ENCODE results near the gene TNFRSF9. TPM values are rescaled to one million over a fixed set of nuclear protein-coding genes. Genes with fewer than 3 reads are reported as not detected.

TNFRSF9 gene
- total and polyA plus RNA-seq, 4 donors = 0.36 to 0.42 TPM; not detected in 2

DNA sequence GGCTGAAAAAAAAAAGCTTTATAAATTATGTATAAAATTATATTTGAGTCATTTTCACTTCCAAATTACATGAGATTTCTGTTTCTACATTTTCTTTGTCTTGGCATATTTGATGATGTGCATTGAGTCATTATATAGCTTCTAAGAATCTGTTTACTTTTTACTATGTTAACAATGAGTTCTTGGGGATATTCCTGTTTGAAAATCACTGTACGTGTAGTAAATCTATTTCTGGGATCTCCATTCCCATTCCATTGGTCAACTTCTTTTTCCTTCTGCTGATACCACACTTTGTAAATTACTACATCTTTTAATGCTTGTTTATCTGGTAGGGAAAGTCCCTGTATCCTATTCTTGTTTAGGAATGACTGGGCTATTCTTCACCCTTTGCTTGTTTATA, 43.6 kb downstream of the TNFRSF9 start:
- Histone ChIP-seq H3K36me3 (ENCODE audit: control insufficient read depth in 1 of 2, insufficient read depth in 2 of 2, low read length in 1 of 2) (no peaks in the 10 kb centered on the region), H3K9me3 (ENCODE audit: control insufficient read depth, low read length) (no peaks in the 10 kb centered on the region), H3K27me3 (ENCODE audit: control insufficient read depth in 1 of 2, insufficient read depth in 2 of 2, low read length in 1 of 2) (no peaks in the 10 kb centered on the region), H3K4me3 (ENCODE audit: low read length in 2 of 2) (no peak overlapping the region), H3K4me1 (ENCODE audit: control insufficient read depth in 1 of 2, insufficient read depth in 2 of 2, low read length in 2 of 2) (peaks cover 0 to 3% of the 10 kb centered on the region in 2 donors), H3K27ac (ENCODE audit: low read depth in 1 of 2, low read length in 2 of 2) (no peak overlapping the region)
- ATAC-seq (ENCODE audit: low FRiP score) (no peak), DNase-seq (no peak)
- intact Hi-C loops (cut with DNase I) = no loop called here
- WGBS, 2 donors = 48 to 51% methylated on average over 1 of the region's 1 CpG

DNA sequence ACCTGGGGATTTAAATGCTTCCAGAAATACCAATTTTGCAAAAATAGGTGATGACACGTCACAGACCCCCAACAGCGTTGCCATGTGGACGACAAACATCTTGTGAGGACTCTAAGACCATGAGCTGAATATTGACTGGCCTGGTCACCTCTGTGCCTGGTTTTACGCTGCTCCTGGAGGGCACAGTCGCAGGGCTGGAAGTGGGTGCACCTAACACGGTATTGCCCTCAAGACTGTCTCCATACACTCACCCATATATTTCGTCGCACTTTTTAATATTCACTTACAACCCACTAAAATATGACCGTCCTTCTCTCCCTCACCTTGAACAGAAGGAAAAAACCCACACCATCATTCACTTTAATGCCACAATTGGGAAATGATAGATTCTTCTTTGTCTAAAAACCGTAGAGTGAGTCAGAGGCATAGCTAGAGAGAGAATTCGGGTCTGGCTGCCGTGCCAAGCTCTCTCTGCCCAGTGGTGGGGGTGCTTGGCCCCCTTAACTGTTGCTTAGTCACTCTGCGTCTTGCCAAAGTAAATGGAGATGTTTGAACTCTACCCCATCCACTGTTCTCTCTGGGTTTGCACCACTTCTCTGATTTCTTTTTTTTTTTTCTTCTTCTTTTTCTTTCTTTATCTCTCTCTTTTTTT, 47.0 kb downstream of the TNFRSF9 start:
- H3K9me3 ChIP-seq (ENCODE audit: control insufficient read depth, low read length) = no peaks in the 10 kb centered on the region
- 52 to 54% methylated on average over 13 of the region's 13 CpGs for WGBS, 2 donors
- H3K4me1 ChIP-seq (ENCODE audit: control insufficient read depth in 1 of 2, insufficient read depth in 2 of 2, low read length in 2 of 2) = peaks cover 0 to 3% of the 10 kb centered on the region in 2 donors
- H3K27me3 ChIP-seq (ENCODE audit: control insufficient read depth in 1 of 2, insufficient read depth in 2 of 2, low read length in 1 of 2) = no peaks in the 10 kb centered on the region
- H3K36me3 ChIP-seq (ENCODE audit: control insufficient read depth in 1 of 2, insufficient read depth in 2 of 2, low read length in 1 of 2) = no peaks in the 10 kb centered on the region
- peak; percentile 83 to 85 for DNase-seq
- intact Hi-C loops (cut with DNase I) = no loop called here
- H3K4me3 ChIP-seq (ENCODE audit: low read length in 2 of 2) = no peak overlapping the region
- H3K27ac ChIP-seq (ENCODE audit: low read depth in 1 of 2, low read length in 2 of 2) = peak overlapping the region in 1 of 2 donors; percentile 7
- peak; percentile 85 for ATAC-seq (ENCODE audit: low FRiP score)

GRCh38 chr1:7891804-7892203, 48.8 kb downstream of the TNFRSF9 start:
- no peaks in the 10 kb centered on the region for H3K9me3 ChIP-seq (ENCODE audit: control insufficient read depth, low read length)
- 86 to 87% methylated on average over 9 of the region's 9 CpGs for WGBS, 2 donors
- intact Hi-C loops (cut with DNase I) = no loop called here
- no peak overlapping the region for H3K27ac ChIP-seq (ENCODE audit: low read depth in 1 of 2, low read length in 2 of 2)
- H3K36me3 ChIP-seq (ENCODE audit: control insufficient read depth in 1 of 2, insufficient read depth in 2 of 2, low read length in 1 of 2) = no peaks in the 10 kb centered on the region
- H3K27me3 ChIP-seq (ENCODE audit: control insufficient read depth in 1 of 2, insufficient read depth in 2 of 2, low read length in 1 of 2) = no peaks in the 10 kb centered on the region
- peaks cover 0 to 3% of the 10 kb centered on the region in 2 donors for H3K4me1 ChIP-seq (ENCODE audit: control insufficient read depth in 1 of 2, insufficient read depth in 2 of 2, low read length in 2 of 2)
- no peak overlapping the region for H3K4me3 ChIP-seq (ENCODE audit: low read length in 2 of 2)
- no peak for ATAC-seq (ENCODE audit: low FRiP score)
- DNase-seq = no peak

- no peak for DNase-seq
- Histone ChIP-seq H3K4me1 (ENCODE audit: control insufficient read depth in 1 of 2, insufficient read depth in 2 of 2, low read length in 2 of 2) (peaks cover 0 to 3% of the 10 kb centered on the region in 2 donors), H3K4me3 (ENCODE audit: low read length in 2 of 2) (no peak overlapping the region), H3K9me3 (ENCODE audit: control insufficient read depth, low read length) (no peaks in the 10 kb centered on the region), H3K36me3 (ENCODE audit: control insufficient read depth in 1 of 2, insufficient read depth in 2 of 2, low read length in 1 of 2) (no peaks in the 10 kb centered on the region), H3K27me3 (ENCODE audit: control insufficient read depth in 1 of 2, insufficient read depth in 2 of 2, low read length in 1 of 2) (no peaks in the 10 kb centered on the region), H3K27ac (ENCODE audit: low read depth in 1 of 2, low read length in 2 of 2) (no peak overlapping the region)
- ATAC-seq (ENCODE audit: low FRiP score) = no peak
- WGBS, 2 donors = 97 to 99% methylated on average over 2 of the region's 2 CpGs
- intact Hi-C loops (cut with DNase I) = no loop called here
Observed at GRCh38 chr1:7890853-7891252, 49.8 kb downstream of the TNFRSF9 start.

DNA sequence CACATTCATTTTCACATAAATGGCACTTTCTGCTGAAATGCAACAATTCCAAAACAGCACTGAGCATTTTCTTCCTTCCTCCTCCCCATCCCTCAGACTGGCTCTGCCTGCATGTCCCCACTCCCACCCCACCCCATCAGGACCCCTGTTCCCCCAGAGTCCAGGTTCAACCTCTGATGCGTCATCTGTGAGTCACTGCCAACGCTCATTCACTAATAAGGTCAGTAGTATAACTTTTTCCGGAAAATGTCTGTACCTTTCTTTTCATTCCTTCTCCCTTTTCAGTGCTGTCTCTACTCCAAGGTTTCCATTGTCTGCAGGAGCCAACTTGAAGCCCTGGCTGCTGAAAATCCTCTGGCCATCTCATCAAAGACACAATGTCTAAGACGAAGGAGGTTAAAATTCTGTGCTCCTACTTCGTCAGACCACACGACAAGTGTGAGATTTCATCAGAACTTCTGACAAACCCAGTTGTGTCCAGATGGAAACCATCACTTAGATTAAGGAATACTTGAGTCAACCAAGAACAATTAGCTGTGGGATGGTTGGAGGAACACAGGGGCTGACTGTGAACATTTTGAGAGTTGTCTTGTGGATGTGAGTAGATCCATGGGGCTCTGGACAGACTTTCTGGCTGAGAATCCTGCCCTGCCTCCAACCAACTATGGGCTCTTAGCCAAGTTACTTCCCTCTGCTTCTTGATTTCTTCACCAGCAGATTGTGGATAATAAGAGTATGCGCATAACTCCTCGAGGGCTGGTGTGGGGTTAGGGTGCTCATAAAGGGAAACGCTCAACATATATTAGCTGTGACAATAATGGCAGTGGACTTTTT, 52.2 kb downstream of the TNFRSF9 start:
- H3K27me3 ChIP-seq (ENCODE audit: control insufficient read depth in 1 of 2, insufficient read depth in 2 of 2, low read length in 1 of 2) = no peaks in the 10 kb centered on the region
- WGBS, 2 donors = 84 to 85% methylated on average over 9 of the region's 9 CpGs
- no peak overlapping the region for H3K27ac ChIP-seq (ENCODE audit: low read depth in 1 of 2, low read length in 2 of 2)
- no peaks in the 10 kb centered on the region for H3K36me3 ChIP-seq (ENCODE audit: control insufficient read depth in 1 of 2, insufficient read depth in 2 of 2, low read length in 1 of 2)
- no peak overlapping the region for H3K4me3 ChIP-seq (ENCODE audit: low read length in 2 of 2)
- intact Hi-C loops (cut with DNase I) = no loop called here
- no peaks in the 10 kb centered on the region for H3K9me3 ChIP-seq (ENCODE audit: control insufficient read depth, low read length)
- H3K4me1 ChIP-seq (ENCODE audit: control insufficient read depth in 1 of 2, insufficient read depth in 2 of 2, low read length in 2 of 2) = peaks cover 0 to under 1% of the 10 kb centered on the region in 2 donors
- no peak for ATAC-seq (ENCODE audit: low FRiP score)
- DNase-seq = no peak

- ATAC-seq (ENCODE audit: low FRiP score) = no peak
- H3K36me3 ChIP-seq (ENCODE audit: control insufficient read depth in 1 of 2, insufficient read depth in 2 of 2, low read length in 1 of 2) = no peaks in the 10 kb centered on the region
- intact Hi-C loops (cut with DNase I) = no loop called here
- H3K27ac ChIP-seq (ENCODE audit: low read depth in 1 of 2, low read length in 2 of 2) = no peak overlapping the region
- DNase-seq = no peak
- no peak overlapping the region for H3K4me3 ChIP-seq (ENCODE audit: low read length in 2 of 2)
- no peaks in the 10 kb centered on the region for H3K4me1 ChIP-seq (ENCODE audit: control insufficient read depth in 1 of 2, insufficient read depth in 2 of 2, low read length in 2 of 2)
- H3K27me3 ChIP-seq (ENCODE audit: control insufficient read depth in 1 of 2, insufficient read depth in 2 of 2, low read length in 1 of 2) = no peaks in the 10 kb centered on the region
- WGBS, 2 donors = 5 to 14% methylated on average over 7 of the region's 7 CpGs
- H3K9me3 ChIP-seq (ENCODE audit: control insufficient read depth, low read length) = no peaks in the 10 kb centered on the region
Observed at GRCh38 chr1:7886405-7886745, 54.3 kb downstream of the TNFRSF9 start.

DNA sequence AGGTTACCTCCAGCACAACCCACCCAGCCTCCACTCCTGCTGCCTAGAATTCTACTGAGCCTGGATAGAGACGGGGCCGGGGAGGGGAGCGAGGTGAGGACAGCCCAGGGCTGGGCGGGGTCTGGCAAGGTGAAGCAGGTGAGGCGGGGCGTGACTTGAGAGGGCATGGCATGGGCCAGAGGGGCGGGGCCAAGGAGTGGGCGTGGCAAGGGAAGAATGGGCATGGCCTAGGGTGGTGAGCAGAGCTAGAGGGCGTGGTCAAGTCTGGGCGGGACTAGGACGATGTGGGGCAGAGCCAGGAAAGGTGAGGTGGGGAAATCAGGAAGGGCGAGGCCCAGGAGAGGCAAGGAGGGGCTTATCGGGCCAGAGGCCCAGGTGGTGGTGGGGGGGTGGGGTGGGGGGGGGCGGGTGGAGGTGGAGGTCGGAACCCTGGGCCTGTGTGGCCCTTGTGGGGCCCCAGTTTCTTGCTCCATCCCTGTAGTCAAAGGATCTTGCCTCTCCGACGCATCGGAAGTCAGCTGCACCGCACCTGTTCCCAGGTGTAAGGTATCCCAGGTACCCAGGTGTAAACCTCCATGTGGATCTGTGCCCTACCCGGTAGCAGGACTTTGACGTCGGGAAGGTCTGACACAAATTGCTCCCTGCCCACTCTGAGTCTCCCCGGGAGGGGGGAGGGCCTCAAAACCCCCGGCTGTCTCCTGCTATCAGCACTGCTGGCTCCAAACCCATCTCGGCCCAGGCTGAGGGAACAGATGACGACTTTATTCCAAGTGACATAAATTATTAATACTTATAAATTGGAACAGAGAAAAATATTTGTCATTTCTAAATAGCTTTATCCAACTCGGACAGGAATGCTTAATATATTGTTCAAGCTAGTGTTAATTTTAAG, 54.9 kb downstream of the TNFRSF9 start:
- Histone ChIP-seq H3K4me3 (ENCODE audit: low read length in 2 of 2) (no peak overlapping the region), H3K27me3 (ENCODE audit: control insufficient read depth in 1 of 2, insufficient read depth in 2 of 2, low read length in 1 of 2) (no peaks in the 10 kb centered on the region), H3K4me1 (ENCODE audit: control insufficient read depth in 1 of 2, insufficient read depth in 2 of 2, low read length in 2 of 2) (no peaks in the 10 kb centered on the region), H3K9me3 (ENCODE audit: control insufficient read depth, low read length) (no peaks in the 10 kb centered on the region), H3K36me3 (ENCODE audit: control insufficient read depth in 1 of 2, insufficient read depth in 2 of 2, low read length in 1 of 2) (no peaks in the 10 kb centered on the region), H3K27ac (ENCODE audit: low read depth in 1 of 2, low read length in 2 of 2) (no peak overlapping the region)
- ATAC-seq (ENCODE audit: low FRiP score) = peak; percentile 36
- peak in 1 of 2 donors; percentile 55 for DNase-seq
- WGBS, 2 donors = 18 to 23% methylated on average over 23 to 27 of the region's 27 CpGs
- intact Hi-C loops (cut with DNase I) = no loop called here

DNA sequence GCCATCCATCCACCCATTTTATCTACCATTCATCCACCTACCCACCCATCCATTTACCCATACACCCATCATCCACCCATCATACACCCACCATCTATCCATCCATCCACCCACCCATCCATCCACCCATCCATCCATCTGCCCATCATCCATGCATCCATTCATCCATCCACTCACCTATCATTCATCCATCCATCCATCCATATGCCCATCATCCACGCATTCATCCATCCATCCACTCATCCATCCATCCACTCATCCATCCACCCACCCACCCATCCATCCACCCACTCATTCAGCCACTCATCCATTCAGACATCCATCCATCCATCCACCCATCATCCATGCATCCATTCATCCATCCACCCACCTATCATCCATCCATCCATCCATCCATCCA, 55.9 kb downstream of the TNFRSF9 start:
- no peak overlapping the region for H3K4me3 ChIP-seq (ENCODE audit: low read length in 2 of 2)
- intact Hi-C loops (cut with DNase I) = no loop called here
- no peaks in the 10 kb centered on the region for H3K36me3 ChIP-seq (ENCODE audit: control insufficient read depth in 1 of 2, insufficient read depth in 2 of 2, low read length in 1 of 2)
- no peak for DNase-seq
- no peaks in the 10 kb centered on the region for H3K27me3 ChIP-seq (ENCODE audit: control insufficient read depth in 1 of 2, insufficient read depth in 2 of 2, low read length in 1 of 2)
- no peaks in the 10 kb centered on the region for H3K9me3 ChIP-seq (ENCODE audit: control insufficient read depth, low read length)
- WGBS, 2 donors = 40 to 98% methylated on average over 1 of the region's 1 CpG
- H3K4me1 ChIP-seq (ENCODE audit: control insufficient read depth in 1 of 2, insufficient read depth in 2 of 2, low read length in 2 of 2) = no peaks in the 10 kb centered on the region
- H3K27ac ChIP-seq (ENCODE audit: low read depth in 1 of 2, low read length in 2 of 2) = no peak overlapping the region
- no peak for ATAC-seq (ENCODE audit: low FRiP score)
